ENCODE data around the gene CCNG1.
"Not testable (repeated sequence)": the region's sequence is repeated elsewhere in the genome, so short reads cannot be mapped to it uniquely, and the experiment has no call there.

Gene CCNG1

DNA sequence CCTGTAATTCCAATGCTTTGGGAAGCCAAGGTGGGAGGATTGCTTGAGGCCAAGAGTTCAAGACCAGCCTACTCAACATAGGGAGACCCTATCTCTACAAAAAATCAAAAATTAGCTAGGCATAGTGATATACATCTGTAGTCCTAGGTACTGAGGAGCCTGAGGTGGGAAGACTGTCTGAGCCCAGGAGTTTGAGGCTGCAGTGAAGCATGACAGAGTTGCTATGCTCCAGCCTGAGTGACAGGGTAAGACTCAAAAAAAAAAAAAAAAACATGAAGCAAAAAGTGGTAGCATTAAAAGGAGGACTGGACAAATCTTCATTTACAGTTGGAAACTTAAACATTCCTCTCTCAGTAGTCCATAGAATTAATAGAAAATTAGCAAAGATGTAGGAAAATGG, 9.8 kb downstream of the CCNG1 start:
- Histone ChIP-seq H3K9me3 (ENCODE audit: control insufficient read depth, insufficient read depth, low read length) (no peaks in the 10 kb centered on the region), H3K4me3 (ENCODE audit: low read depth, low read length) (no peak overlapping the region), H3K4me1 (ENCODE audit: control insufficient read depth, insufficient read depth, low read length) (no peaks in the 10 kb centered on the region), H3K9ac (ENCODE audit: low read depth, low read length) (no peak overlapping the region), H3K27me3 (ENCODE audit: control insufficient read depth, insufficient read depth, low read length) (no peaks in the 10 kb centered on the region), H3K36me3 (ENCODE audit: control insufficient read depth, insufficient read depth, low read length) (peaks cover 11% of the 10 kb centered on the region)

DNA sequence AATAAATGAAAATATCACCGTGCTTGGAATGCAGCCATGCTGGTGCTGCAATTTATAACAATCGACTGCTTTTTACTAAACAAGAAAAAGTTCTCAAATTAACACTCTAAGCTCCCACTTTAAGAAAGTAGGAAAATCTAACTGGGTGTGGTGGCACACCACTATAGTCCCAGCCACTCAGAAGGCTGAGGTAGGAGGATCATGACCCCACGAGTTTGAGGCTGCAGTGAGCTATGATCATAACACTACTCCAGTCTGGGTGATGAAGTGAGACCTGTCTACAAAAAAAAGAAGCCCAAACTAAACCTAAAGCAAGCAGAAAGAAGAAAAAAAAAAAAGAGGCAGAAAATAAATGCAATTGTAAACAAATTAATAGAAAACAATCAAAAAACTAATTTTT, 10.5 kb downstream of the CCNG1 start:
- H3K36me3 ChIP-seq (ENCODE audit: control insufficient read depth, insufficient read depth, low read length) = peaks cover 11% of the 10 kb centered on the region
- H3K9ac ChIP-seq (ENCODE audit: low read depth, low read length) = no peak overlapping the region
- no peaks in the 10 kb centered on the region for H3K4me1 ChIP-seq (ENCODE audit: control insufficient read depth, insufficient read depth, low read length)
- H3K4me3 ChIP-seq (ENCODE audit: low read depth, low read length) = no peak overlapping the region
- no peaks in the 10 kb centered on the region for H3K27me3 ChIP-seq (ENCODE audit: control insufficient read depth, insufficient read depth, low read length)
- H3K9me3 ChIP-seq (ENCODE audit: control insufficient read depth, insufficient read depth, low read length) = no peaks in the 10 kb centered on the region

DNA sequence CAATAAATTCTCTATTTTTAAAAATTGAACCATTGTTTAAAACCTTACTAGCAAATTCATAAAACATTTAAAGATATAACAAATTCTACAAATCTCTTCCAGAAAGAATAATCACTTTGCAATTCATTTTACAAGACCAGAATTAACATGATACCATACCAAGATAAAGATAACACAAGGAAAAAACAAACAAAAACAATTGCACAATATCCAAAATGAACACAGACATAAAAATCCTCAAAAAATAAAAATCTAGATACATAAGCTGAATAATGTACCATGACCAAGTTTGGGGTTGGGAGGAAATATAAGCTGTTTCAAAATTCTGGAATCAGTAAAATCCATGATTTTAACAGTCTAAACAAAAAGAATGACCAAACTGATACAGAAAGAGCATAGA, 11.1 kb downstream of the CCNG1 start:
- H3K4me1 ChIP-seq (ENCODE audit: control insufficient read depth, insufficient read depth, low read length) = no peaks in the 10 kb centered on the region
- H3K27me3 ChIP-seq (ENCODE audit: control insufficient read depth, insufficient read depth, low read length) = no peaks in the 10 kb centered on the region
- no peaks in the 10 kb centered on the region for H3K9me3 ChIP-seq (ENCODE audit: control insufficient read depth, insufficient read depth, low read length)
- no peak overlapping the region for H3K4me3 ChIP-seq (ENCODE audit: low read depth, low read length)
- H3K36me3 ChIP-seq (ENCODE audit: control insufficient read depth, insufficient read depth, low read length) = peaks cover 10% of the 10 kb centered on the region
- H3K9ac ChIP-seq (ENCODE audit: low read depth, low read length) = no peak overlapping the region

DNA sequence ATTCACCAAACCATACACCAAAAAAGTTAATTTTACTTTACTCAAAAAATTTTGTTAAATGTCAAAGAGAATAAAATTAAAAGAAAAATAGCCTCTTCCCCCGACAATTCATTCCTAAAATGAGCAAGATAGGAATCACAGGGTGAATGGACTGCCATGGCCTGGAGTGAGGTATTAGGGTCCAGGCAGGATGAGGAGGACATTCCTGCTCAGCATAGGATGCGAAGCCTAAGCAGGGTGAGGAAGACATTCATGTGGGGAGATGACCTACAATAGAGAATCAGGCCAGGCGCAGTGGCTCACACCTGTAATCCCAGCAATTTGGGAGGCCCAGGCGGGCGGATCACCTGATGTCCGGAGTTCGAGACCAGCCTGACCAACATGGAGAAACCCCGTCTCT, 14.1 kb downstream of the CCNG1 start:
- no peaks in the 10 kb centered on the region for H3K27me3 ChIP-seq (ENCODE audit: control insufficient read depth, insufficient read depth, low read length)
- no peaks in the 10 kb centered on the region for H3K4me1 ChIP-seq (ENCODE audit: control insufficient read depth, insufficient read depth, low read length)
- no peak overlapping the region for H3K4me3 ChIP-seq (ENCODE audit: low read depth, low read length)
- no peaks in the 10 kb centered on the region for H3K9me3 ChIP-seq (ENCODE audit: control insufficient read depth, insufficient read depth, low read length)
- H3K9ac ChIP-seq (ENCODE audit: low read depth, low read length) = no peak overlapping the region
- H3K36me3 ChIP-seq (ENCODE audit: control insufficient read depth, insufficient read depth, low read length) = no peaks in the 10 kb centered on the region

DNA sequence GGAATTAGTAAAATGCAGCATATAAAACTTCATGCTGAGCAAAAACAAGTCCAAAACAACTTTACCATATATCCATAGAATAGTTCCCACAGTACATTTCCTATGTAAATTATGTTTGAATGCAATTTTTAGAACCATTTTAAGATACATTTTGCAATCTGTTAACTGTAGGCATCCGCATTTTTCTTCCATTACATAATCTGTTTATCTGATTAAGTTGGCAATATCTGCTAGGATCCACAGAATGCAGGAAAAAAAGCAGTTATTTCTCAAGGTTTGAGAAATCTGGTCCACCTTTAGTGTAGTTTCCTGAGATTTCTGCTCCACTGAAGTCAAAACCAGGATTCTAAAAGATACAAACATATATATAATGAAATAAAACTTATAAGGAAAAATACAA, 16.3 kb downstream of the CCNG1 start:
- Histone ChIP-seq H3K4me3 (ENCODE audit: low read depth, low read length) (no peak overlapping the region), H3K27me3 (ENCODE audit: control insufficient read depth, insufficient read depth, low read length) (no peaks in the 10 kb centered on the region), H3K36me3 (ENCODE audit: control insufficient read depth, insufficient read depth, low read length) (no peaks in the 10 kb centered on the region), H3K9me3 (ENCODE audit: control insufficient read depth, insufficient read depth, low read length) (no peaks in the 10 kb centered on the region), H3K4me1 (ENCODE audit: control insufficient read depth, insufficient read depth, low read length) (no peaks in the 10 kb centered on the region), H3K9ac (ENCODE audit: low read depth, low read length) (no peak overlapping the region)

DNA sequence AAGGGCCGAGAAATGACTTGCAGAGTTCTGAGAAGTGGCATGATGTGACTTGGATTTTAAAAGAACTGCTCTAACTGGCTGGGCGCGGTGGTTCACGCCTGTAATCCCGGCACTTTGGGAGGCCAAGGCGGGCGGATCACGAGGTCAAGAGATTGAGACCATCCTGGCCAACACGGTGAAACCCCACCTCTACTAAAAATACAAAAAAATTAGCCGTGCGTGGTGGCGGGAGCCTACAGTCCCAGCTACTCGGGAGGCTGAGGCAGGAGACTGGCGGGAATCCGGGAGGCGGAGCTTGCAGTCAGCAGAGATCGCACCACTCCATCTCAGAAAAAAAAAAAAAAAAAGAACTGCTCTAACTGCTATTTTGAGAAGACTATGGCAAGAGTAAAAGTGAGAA, 18.0 kb downstream of the CCNG1 start:
- not testable (repeated sequence) for H3K9me3 ChIP-seq (ENCODE audit: control insufficient read depth, insufficient read depth, low read length); H3K9ac ChIP-seq (ENCODE audit: low read depth, low read length); H3K27me3 ChIP-seq (ENCODE audit: control insufficient read depth, insufficient read depth, low read length); H3K4me3 ChIP-seq (ENCODE audit: low read depth, low read length); H3K4me1 ChIP-seq (ENCODE audit: control insufficient read depth, insufficient read depth, low read length); H3K36me3 ChIP-seq (ENCODE audit: control insufficient read depth, insufficient read depth, low read length)

DNA sequence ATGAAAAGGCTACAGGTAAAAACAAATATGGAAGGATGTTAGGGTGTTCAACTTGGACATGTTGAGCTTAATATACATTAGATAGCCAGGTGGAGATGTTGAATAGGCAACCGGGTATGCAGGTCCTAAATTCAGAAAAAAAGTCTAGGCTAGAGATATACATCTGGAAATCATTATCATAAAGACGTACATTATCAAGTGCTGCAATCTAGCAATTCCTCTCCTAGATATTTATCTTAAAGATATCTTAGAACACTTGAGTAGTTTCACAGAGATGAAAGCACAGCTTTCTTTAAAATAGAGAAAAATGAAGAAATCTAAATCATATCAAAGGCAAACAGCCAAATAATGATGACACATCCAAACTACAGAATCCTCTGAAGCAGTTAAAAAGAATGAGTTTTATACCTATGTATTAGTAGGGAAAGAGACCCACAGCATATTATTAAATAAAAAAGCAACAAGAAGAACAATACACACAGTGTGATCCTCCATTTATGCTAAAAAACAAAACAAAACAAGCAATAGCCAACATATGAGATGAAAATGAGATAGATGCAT, 18.7 kb downstream of the CCNG1 start:
- Histone ChIP-seq H3K4me3 (ENCODE audit: low read depth, low read length) (no peak overlapping the region), H3K27me3 (ENCODE audit: control insufficient read depth, insufficient read depth, low read length) (no peaks in the 10 kb centered on the region), H3K4me1 (ENCODE audit: control insufficient read depth, insufficient read depth, low read length) (no peaks in the 10 kb centered on the region), H3K9me3 (ENCODE audit: control insufficient read depth, insufficient read depth, low read length) (no peaks in the 10 kb centered on the region), H3K9ac (ENCODE audit: low read depth, low read length) (no peak overlapping the region), H3K36me3 (ENCODE audit: control insufficient read depth, insufficient read depth, low read length) (no peaks in the 10 kb centered on the region)

DNA sequence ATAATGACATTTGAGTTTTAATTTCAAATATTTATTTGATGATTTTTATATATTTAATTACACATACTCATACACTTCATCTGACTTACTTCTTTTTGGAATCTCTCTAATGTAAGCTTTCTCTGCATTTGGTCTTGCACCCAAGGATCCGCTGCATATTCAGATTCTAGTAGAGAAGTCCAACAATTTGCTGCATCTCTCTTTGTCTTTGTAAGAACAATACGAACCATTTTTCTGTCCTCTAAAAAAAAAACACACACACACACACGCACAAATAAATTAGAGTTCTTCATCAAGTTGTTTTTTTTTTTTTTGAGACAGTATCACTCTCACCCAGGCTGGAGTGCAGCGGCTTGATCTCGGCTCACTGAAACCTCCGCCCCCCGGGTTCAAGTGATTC, 19.4 kb downstream of the CCNG1 start:
- Histone ChIP-seq H3K9ac (ENCODE audit: low read depth, low read length) (no peak overlapping the region), H3K27me3 (ENCODE audit: control insufficient read depth, insufficient read depth, low read length) (no peaks in the 10 kb centered on the region), H3K4me3 (ENCODE audit: low read depth, low read length) (no peak overlapping the region), H3K9me3 (ENCODE audit: control insufficient read depth, insufficient read depth, low read length) (no peaks in the 10 kb centered on the region), H3K4me1 (ENCODE audit: control insufficient read depth, insufficient read depth, low read length) (no peaks in the 10 kb centered on the region), H3K36me3 (ENCODE audit: control insufficient read depth, insufficient read depth, low read length) (no peaks in the 10 kb centered on the region)

DNA sequence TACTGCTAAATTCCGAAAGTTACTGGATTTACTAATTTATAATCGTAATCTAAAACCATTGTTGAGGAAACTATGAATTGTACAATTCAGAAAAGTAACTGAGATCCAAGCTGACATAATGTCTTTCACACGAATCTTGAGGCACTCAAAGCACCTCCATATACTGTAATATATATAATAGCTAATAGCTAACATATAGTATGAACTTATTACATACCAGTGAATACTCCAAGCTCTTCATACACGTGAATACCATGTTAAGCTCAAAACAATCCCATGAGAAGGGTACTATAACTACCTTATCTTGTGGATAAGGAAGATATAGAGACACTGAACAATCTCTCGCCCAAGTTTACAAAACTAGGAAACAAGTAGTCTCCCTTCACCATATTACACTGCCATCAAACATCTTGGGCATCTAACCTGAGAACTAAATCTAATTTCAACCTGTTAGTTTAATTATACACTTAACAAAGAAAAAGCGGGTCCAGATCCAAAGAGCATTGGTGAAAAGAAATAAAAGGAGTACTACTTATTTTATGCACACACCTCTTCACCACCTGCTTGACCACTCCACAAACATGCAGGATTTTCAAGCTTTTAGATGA, 21.5 kb downstream of the CCNG1 start:
- no peaks in the 10 kb centered on the region for H3K27me3 ChIP-seq (ENCODE audit: control insufficient read depth, insufficient read depth, low read length)
- peak overlapping the region; percentile 96 for H3K4me3 ChIP-seq (ENCODE audit: low read depth, low read length)
- H3K4me1 ChIP-seq (ENCODE audit: control insufficient read depth, insufficient read depth, low read length) = no peaks in the 10 kb centered on the region

DNA sequence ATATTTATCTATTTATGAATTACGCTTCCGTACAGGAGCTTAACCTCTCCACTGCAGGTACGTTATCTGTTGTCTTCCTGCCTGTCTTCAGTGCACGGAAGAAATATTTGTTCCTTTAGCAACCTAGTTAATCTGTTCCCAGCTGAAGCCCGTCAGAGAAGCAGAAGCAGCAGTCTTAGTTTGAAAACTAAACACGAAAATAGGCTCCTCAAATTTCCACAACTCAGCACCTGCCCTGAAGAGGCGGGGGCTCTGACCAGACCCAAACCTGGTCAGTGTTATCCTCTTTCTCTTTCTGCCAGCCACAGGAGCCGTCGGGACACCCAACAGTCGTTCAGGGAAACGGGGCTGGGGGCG, 22.0 kb downstream of the CCNG1 start:
- Histone ChIP-seq H3K27me3 (ENCODE audit: control insufficient read depth, insufficient read depth, low read length) (no peaks in the 10 kb centered on the region), H3K36me3 (ENCODE audit: control insufficient read depth, insufficient read depth, low read length) (no peaks in the 10 kb centered on the region), H3K9ac (ENCODE audit: low read depth, low read length) (peak overlapping the region; percentile 95), H3K4me3 (ENCODE audit: low read depth, low read length) (peak overlapping the region; percentile 96), H3K9me3 (ENCODE audit: control insufficient read depth, insufficient read depth, low read length) (no peaks in the 10 kb centered on the region), H3K4me1 (ENCODE audit: control insufficient read depth, insufficient read depth, low read length) (no peaks in the 10 kb centered on the region)

More for the DNA sequence above, 21.5 kb downstream of the CCNG1 start:
- no peaks in the 10 kb centered on the region for H3K9me3 ChIP-seq (ENCODE audit: control insufficient read depth, insufficient read depth, low read length)
- H3K36me3 ChIP-seq (ENCODE audit: control insufficient read depth, insufficient read depth, low read length) = no peaks in the 10 kb centered on the region
- H3K9ac ChIP-seq (ENCODE audit: low read depth, low read length) = peak overlapping the region; percentile 95

DNA sequence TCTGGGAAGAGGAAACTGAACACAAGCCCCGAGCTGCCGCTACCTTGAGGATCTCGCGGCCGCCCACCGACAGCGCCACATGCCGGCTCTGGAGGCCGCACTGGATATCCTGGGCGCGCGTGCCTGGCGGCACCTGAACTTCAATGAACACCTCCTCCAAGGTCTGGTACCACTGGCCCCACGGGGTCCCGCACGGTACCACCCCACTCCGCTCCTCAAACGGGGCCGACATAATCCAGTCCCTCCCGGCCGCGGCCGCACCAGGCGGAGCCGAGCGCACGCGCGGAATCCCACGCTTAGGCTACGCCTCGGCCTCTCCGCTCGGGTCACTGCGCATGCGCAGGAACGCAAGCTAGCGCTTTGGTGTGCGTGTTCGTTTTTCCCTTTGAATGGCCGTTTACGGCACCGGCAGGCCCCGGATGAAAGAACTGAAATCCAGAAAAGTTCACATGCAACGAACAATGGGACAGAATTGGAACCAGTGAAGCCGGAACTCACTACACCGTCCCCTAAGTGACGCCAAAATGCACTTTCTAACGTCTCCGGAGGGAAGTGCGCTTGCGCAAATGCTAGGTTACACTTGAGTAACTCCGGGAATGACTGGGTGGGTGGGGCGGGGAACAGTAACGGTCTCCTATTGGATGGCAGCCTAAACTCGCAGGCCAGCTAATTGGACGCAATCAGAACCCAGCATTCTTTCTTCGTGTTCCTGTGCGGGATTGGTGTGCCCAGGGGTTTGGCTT, 22.6 kb downstream of the CCNG1 start, which contains the start of gene NUDCD2:
Gene NUDCD2, minus strand, starts transcription at position 284 of the 743 bp plus-strand sequence. Its CDS starts 52 bp downstream, at position 232.
- no peaks in the 10 kb centered on the region for H3K9me3 ChIP-seq (ENCODE audit: control insufficient read depth, insufficient read depth, low read length)
- no peaks in the 10 kb centered on the region for H3K4me1 ChIP-seq (ENCODE audit: control insufficient read depth, insufficient read depth, low read length)
- H3K27me3 ChIP-seq (ENCODE audit: control insufficient read depth, insufficient read depth, low read length) = no peaks in the 10 kb centered on the region
- H3K36me3 ChIP-seq (ENCODE audit: control insufficient read depth, insufficient read depth, low read length) = no peaks in the 10 kb centered on the region
- H3K9ac ChIP-seq (ENCODE audit: low read depth, low read length) = peak within 1 kb of the TSS; percentile 95
- H3K4me3 ChIP-seq (ENCODE audit: low read depth, low read length) = peak within 1 kb of the TSS; percentile 99

DNA sequence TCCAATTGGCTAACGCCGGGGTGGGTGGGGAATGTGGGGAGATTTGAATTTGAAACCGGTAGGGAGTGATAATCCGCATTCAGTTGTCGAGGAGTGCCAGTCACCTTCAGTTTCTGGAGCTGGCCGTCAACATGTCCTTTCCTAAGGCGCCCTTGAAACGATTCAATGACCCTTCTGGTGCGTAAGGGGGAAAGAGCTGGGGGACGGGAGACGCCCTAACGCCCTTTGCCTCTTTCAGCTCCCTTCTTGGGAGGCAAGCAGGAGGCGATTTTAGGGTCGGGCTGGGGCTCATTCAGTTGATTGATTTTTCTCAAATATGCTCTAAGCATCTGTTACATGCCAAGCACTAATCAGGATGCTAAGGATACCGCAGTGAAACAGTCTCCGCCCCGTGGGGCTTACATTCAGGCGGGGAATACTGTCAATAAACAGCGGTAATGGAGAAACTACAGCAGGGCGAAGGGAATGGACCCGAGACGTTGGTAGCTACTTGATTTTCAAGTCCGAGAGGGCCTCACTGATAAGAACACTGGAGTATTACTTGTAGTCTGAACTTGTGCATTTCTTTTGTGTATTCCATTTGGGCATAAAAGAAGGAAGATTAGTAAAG, 23.3 kb downstream of the CCNG1 start, which contains the start of gene HMMR:
Gene HMMR, plus strand, starts transcription at position 71 of the 610 bp plus-strand sequence. Its CDS starts 61 bp downstream, at position 132.
- H3K9ac ChIP-seq (ENCODE audit: low read depth, low read length) = peak within 1 kb of the TSS; percentile 95
- H3K27me3 ChIP-seq (ENCODE audit: control insufficient read depth, insufficient read depth, low read length) = no peaks in the 10 kb centered on the region
- peak within 1 kb of the TSS; percentile 99 for H3K4me3 ChIP-seq (ENCODE audit: low read depth, low read length)
- H3K4me1 ChIP-seq (ENCODE audit: control insufficient read depth, insufficient read depth, low read length) = no peaks in the 10 kb centered on the region
- no peaks in the 10 kb centered on the region for H3K9me3 ChIP-seq (ENCODE audit: control insufficient read depth, insufficient read depth, low read length)
- H3K36me3 ChIP-seq (ENCODE audit: control insufficient read depth, insufficient read depth, low read length) = no peaks in the 10 kb centered on the region
